NCI-H345 (cell line): ENCODE data around the gene JPH2.
"Not testable (repeated sequence)": the region's sequence is repeated elsewhere in the genome, so short reads cannot be mapped to it uniquely, and the experiment has no call there.

Experiments
- DNase-seq: peaks from one replicate; lab custom pipeline; 2025; lab: John Stamatoyannopoulos, UW

JPH2 gene

GRCh38 chr20:44159125-44159524 is 27.9 kb downstream of the JPH2 start:
- DNase-seq, result no peak

- DNase-seq, result no peak
Measured at GRCh38 chr20:44157061-44157460, 29.9 kb downstream of the JPH2 start.

- no peak for DNase-seq
Measured at GRCh38 chr20:44154521-44155001, 32.4 kb downstream of the JPH2 start.

GRCh38 chr20:44153636-44154043 is 33.3 kb downstream of the JPH2 start:
- DNase-seq, result no peak

- DNase-seq, result no peak
Measured at GRCh38 chr20:44151621-44152416, 35.2 kb downstream of the JPH2 start.

- DNase-seq, result no peak
Measured at GRCh38 chr20:44146272-44146671, 40.7 kb downstream of the JPH2 start.

- DNase-seq, result no peak
Measured at GRCh38 chr20:44145131-44145775, 41.7 kb downstream of the JPH2 start.

- no peak for DNase-seq
Measured at GRCh38 chr20:44143936-44144335, 43.1 kb downstream of the JPH2 start.

- DNase-seq, result no peak
Measured at GRCh38 chr20:44142413-44142812, 44.6 kb downstream of the JPH2 start.

GRCh38 chr20:44141873-44142272 is 45.1 kb downstream of the JPH2 start:
- DNase-seq, result no peak

GRCh38 chr20:44138867-44139266 is 48.1 kb downstream of the JPH2 start:
- no peak for DNase-seq

GRCh38 chr20:44137266-44137801 is 49.7 kb downstream of the JPH2 start:
- DNase-seq, result no peak

- no peak for DNase-seq
Measured at GRCh38 chr20:44136579-44137265, 50.3 kb downstream of the JPH2 start.

GRCh38 chr20:44135417-44136204 is 51.4 kb downstream of the JPH2 start:
- no peak for DNase-seq

GRCh38 chr20:44135012-44135412 is 52.0 kb downstream of the JPH2 start:
- DNase-seq, result no peak

GRCh38 chr20:44133424-44133823 is 53.6 kb downstream of the JPH2 start:
- DNase-seq, result no peak

- DNase-seq, result no peak
Measured at GRCh38 chr20:44131704-44132103, 55.3 kb downstream of the JPH2 start.

GRCh38 chr20:44129911-44130718 is 56.9 kb downstream of the JPH2 start:
- no peak for DNase-seq

GRCh38 chr20:44129300-44129699 is 57.7 kb downstream of the JPH2 start:
- DNase-seq, result not testable (repeated sequence)

GRCh38 chr20:44126445-44126844 is 60.5 kb downstream of the JPH2 start:
- no peak for DNase-seq
